ENCODE data around the gene OAT.

- TF ChIP-seq POU6F1 (CRISPR knock-in tag; IDR thresholded peaks at IDR 0.05; ENCODE audit: borderline replicate concordance, low read depth) = no peak
- no peak for TF ChIP-seq GLIS3 (CRISPR knock-in tag; IDR thresholded peaks at IDR 0.05)
- no peak for TF ChIP-seq ISL1 (CRISPR knock-in tag; IDR thresholded peaks at IDR 0.05)
- no peak for TF ChIP-seq ZC3H10 (CRISPR knock-in tag; IDR thresholded peaks at IDR 0.05)
- no peak for TF ChIP-seq BACH2 (CRISPR knock-in tag; IDR thresholded peaks at IDR 0.05; ENCODE audit: borderline replicate concordance)
- no peak for TF ChIP-seq PPARA (CRISPR knock-in tag; IDR thresholded peaks at IDR 0.05; ENCODE audit: borderline replicate concordance)
- TF ChIP-seq PATZ1 (CRISPR knock-in tag; IDR thresholded peaks at IDR 0.05; ENCODE audit: borderline replicate concordance) = no peak
- TF ChIP-seq CSDC2 (CRISPR knock-in tag; IDR thresholded peaks at IDR 0.05) = no peak
- no peak for TF ChIP-seq ARNTL (CRISPR knock-in tag; IDR thresholded peaks at IDR 0.05; ENCODE audit: borderline replicate concordance, low read depth)
- TF ChIP-seq ZNF565 (CRISPR knock-in tag; conservative IDR thresholded peaks at IDR 0.05; ENCODE audit: low read depth) = no peak
- no peak for TF ChIP-seq RARB (CRISPR knock-in tag; IDR thresholded peaks at IDR 0.05)
- TF ChIP-seq TSHZ2 (CRISPR knock-in tag; IDR thresholded peaks at IDR 0.05) = no peak
- TF ChIP-seq ZFP30 (CRISPR knock-in tag; IDR thresholded peaks at IDR 0.05) = no peak
- TF ChIP-seq CREB5 (CRISPR knock-in tag; IDR thresholded peaks at IDR 0.05; ENCODE audit: low read depth) = no peak
Measured at GRCh38 chr10:124388476-124388822, 30.3 kb downstream of the OAT start.

Measured in SK-N-SH treated with all-trans-retinoic acid at 6 μM for 48 hours (cell line).